Natural killer cell (primary cell): ENCODE data around the gene UBE2F. TPM values are rescaled to one million over a fixed set of nuclear protein-coding genes. Genes with fewer than 3 reads are reported as not detected.

Source experiments
- ATAC-seq, 3 donors: fragments of 150-1000 bp in 2 of 3; fragments of 200-7000 bp in 1 of 3; cut with Tn5 transposase; 1 replicate in 1 of 3; 2 replicates in 2 of 3; pipeline ENCODE4 v1.10.0; 2021; ENCODE audit warnings: mild to moderate bottlenecking in 2 of 3, moderate library complexity in 2 of 3
- DNase-seq, 2 donors: peaks; one replicate each; pipeline versions ENCODE4 v3.0.0 to v3.0.0-alpha.2; 2013 to 2021; ENCODE audit warnings: mixed read lengths in 1 of 2
- H3K27ac ChIP-seq: one replicate; pipeline ENCODE4 v1.5.1; 2013; ENCODE audit warnings: mild to moderate bottlenecking, low read length
- H3K27me3 ChIP-seq: one replicate; pipeline ENCODE4 v1.6.1; 2013; ENCODE audit warnings: low read length; ENCODE audit not compliant: control insufficient read depth, insufficient read depth
- H3K36me3 ChIP-seq: one replicate; pipeline ENCODE4 v1.6.1; 2013; ENCODE audit warnings: low read length; ENCODE audit not compliant: control insufficient read depth, insufficient read depth
- H3K4me1 ChIP-seq: one replicate; pipeline ENCODE4 v1.6.1; 2013; ENCODE audit warnings: low read length; ENCODE audit not compliant: control insufficient read depth, insufficient read depth
- H3K4me3 ChIP-seq: one replicate; pipeline ENCODE4 v1.5.1; 2013; ENCODE audit warnings: low read length
- H3K9me3 ChIP-seq: one replicate; pipeline ENCODE4 v1.6.1; 2013; ENCODE audit warnings: low read length; ENCODE audit not compliant: control insufficient read depth, insufficient read depth
- H3K27ac Mint-ChIP-seq, 2 donors: one replicate each; pipeline ENCODE4 v1.8.0; 2022; ENCODE audit warnings: mild to moderate bottlenecking in 2 of 2, mixed read lengths in 2 of 2, moderate library complexity in 1 of 2
- H3K27me3 Mint-ChIP-seq, 2 donors: one replicate each; pipeline ENCODE4 v1.8.0; 2022; ENCODE audit warnings: low read depth in 2 of 2, mixed read lengths in 2 of 2
- H3K36me3 Mint-ChIP-seq: one replicate; pipeline ENCODE4 v1.8.0; 2022; ENCODE audit warnings: mixed read lengths
- H3K4me1 Mint-ChIP-seq, 2 donors: one replicate each; pipeline ENCODE4 v1.8.0; 2022; ENCODE audit warnings: mixed read lengths in 2 of 2
- H3K4me3 Mint-ChIP-seq: one replicate; pipeline ENCODE4 v1.8.0; 2022; ENCODE audit warnings: mild to moderate bottlenecking, moderate library complexity, mixed read lengths
- H3K9me3 Mint-ChIP-seq, 2 donors: one replicate each; pipeline ENCODE4 v1.8.0; 2022; ENCODE audit warnings: mixed read lengths in 2 of 2
- WGBS: methylation state at CpG from one replicate; pipeline ENCODE4 v1.1.7; 2013; ENCODE audit warnings: missing lambda C conversion rate; ENCODE audit not compliant: insufficient coverage; 5-methylcytosine and 5-hydroxymethylcytosine counted together
- intact Hi-C: fragments of 100-400 bp; cut with micrococcal nuclease; formaldehyde crosslinking; loops from one replicate; pipeline ENCODE4 v1.14.2; 2022
- total RNA-seq, 4 donors: library from RNA; stranded (reverse); fragments of 120-200 nt in 1 of 4; gene quantifications; one replicate each; pipeline versions ENCODE4 v1.2.3 to v1.2.4, GENCODE V29; 2013 to 2022
- TF ChIP-seq, protein P1 (sequence below): fragments of 200-600 bp; IDR thresholded peaks from one replicate; pipeline ENCODE4 v1.8.0; 2022; ENCODE audit warnings: antibody characterized with exemption

UBE2F gene
- total RNA-seq, 3 donors from 2014 or later (not counting 1 experiment from before 2014, with no cell fraction given): 82.4 to 135 (median 96.1) TPM

- peaks cover 30 to 32% of the 10 kb centered on the region in 2 donors for H3K4me1 Mint-ChIP-seq
- H3K27ac Mint-ChIP-seq: peak overlapping the region in 1 of 2 donors; percentile 84
- peak overlapping the region; percentile 89 for H3K4me3 Mint-ChIP-seq
- no peaks in the 10 kb centered on the region for H3K27me3 ChIP-seq
- ATAC-seq (no peak), DNase-seq (no peak)
- WGBS: 98% methylated on average over 3 of the region's 3 CpGs
- H3K9me3 ChIP-seq: no peaks in the 10 kb centered on the region
- TF ChIP-seq, protein P1, sequence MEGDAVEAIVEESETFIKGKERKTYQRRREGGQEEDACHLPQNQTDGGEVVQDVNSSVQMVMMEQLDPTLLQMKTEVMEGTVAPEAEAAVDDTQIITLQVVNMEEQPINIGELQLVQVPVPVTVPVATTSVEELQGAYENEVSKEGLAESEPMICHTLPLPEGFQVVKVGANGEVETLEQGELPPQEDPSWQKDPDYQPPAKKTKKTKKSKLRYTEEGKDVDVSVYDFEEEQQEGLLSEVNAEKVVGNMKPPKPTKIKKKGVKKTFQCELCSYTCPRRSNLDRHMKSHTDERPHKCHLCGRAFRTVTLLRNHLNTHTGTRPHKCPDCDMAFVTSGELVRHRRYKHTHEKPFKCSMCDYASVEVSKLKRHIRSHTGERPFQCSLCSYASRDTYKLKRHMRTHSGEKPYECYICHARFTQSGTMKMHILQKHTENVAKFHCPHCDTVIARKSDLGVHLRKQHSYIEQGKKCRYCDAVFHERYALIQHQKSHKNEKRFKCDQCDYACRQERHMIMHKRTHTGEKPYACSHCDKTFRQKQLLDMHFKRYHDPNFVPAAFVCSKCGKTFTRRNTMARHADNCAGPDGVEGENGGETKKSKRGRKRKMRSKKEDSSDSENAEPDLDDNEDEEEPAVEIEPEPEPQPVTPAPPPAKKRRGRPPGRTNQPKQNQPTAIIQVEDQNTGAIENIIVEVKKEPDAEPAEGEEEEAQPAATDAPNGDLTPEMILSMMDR: no peak
- peaks cover 16% of the 10 kb centered on the region for H3K4me1 ChIP-seq
- H3K36me3 ChIP-seq: peaks cover 1% of the 10 kb centered on the region
- H3K27me3 Mint-ChIP-seq: peaks cover 0 to 11% of the 10 kb centered on the region in 2 donors
- H3K36me3 Mint-ChIP-seq: no peaks in the 10 kb centered on the region
- intact Hi-C loops: no loop called here
- H3K4me3 ChIP-seq: no peak overlapping the region
- peaks cover 0 to 2% of the 10 kb centered on the region in 2 donors for H3K9me3 Mint-ChIP-seq
- no peak overlapping the region for H3K27ac ChIP-seq
Measured at GRCh38 chr2:238059505-238059904, 92.7 kb downstream of the UBE2F start.

GRCh38 chr2:238060096-238060541 is 93.3 kb downstream of the UBE2F start:
- Mint-ChIP-seq H3K4me3 (peak overlapping the region; percentile 89), H3K4me1 (peaks cover 30 to 32% of the 10 kb centered on the region in 2 donors), H3K27me3 (peaks cover 0 to 11% of the 10 kb centered on the region in 2 donors), H3K27ac (peak overlapping the region; percentile 84 to 93), H3K9me3 (peaks cover 0 to 2% of the 10 kb centered on the region in 2 donors), H3K36me3 (no peaks in the 10 kb centered on the region)
- no peaks in the 10 kb centered on the region for H3K9me3 ChIP-seq
- no peaks in the 10 kb centered on the region for H3K27me3 ChIP-seq
- H3K4me3 ChIP-seq: peak overlapping the region; percentile 53
- ATAC-seq (no peak), DNase-seq (no peak)
- H3K27ac ChIP-seq: peak overlapping the region; percentile 66
- H3K4me1 ChIP-seq: peaks cover 16% of the 10 kb centered on the region
- intact Hi-C loops: loop anchor here (2.0 to 10.0 kb wide), 3 partner anchors 93 to 155 kb away; partner anchors contain the start of genes ILKAP and UBE2F
- WGBS: 2% methylated on average over 18 of the region's 18 CpGs
- peaks cover 4% of the 10 kb centered on the region for H3K36me3 ChIP-seq
- TF ChIP-seq, protein P1: no peak

DNA sequence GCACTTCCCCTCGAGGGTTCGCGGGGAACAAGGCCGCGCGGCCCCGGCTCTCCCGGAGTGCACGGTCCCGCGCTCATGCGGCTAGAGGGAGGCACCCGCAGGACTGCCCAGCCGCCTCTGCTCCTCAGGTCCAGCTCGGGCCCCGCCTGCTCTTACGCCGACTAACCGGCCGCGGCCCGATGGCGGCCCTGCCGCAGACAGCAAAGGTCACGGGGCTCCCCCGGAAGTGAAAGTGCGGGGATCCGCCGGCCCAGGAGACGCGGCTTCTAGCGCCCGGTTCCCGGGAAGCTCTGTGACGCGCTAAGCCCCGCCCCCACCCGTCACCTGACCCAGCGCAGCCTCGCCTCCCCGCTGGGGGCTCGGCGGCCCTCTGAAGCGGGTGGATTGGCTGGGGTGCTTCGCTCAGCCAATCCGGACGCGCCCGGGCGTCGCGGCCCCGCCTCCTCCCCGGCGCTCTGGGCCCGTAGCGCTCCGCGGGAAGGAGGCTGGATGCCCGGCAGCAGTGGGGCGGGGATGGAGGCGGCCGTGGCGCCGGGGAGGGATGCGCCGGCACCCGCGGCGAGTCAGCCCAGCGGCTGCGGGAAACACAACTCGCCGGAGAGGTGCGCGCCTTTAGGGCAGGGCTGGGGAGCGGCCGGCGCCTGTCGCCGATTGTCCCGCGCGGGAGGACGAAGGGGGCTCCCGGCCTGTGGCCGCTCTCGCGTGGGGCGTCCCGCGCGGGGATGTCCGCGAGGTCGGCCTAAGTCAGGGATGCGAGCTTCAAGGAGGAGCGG is 93.9 kb downstream of the UBE2F start, which contains the start of gene SCLY:
SCLY (plus strand) TSS at position 460 of the 773 bp plus-strand sequence; CDS start at position 514, 54 bp downstream.
- H3K36me3 ChIP-seq: peaks cover 6% of the 10 kb centered on the region
- no peaks in the 10 kb centered on the region for H3K27me3 ChIP-seq
- Mint-ChIP-seq H3K4me3 (peak within 1 kb of the TSS; percentile 89), H3K4me1 (peaks cover 30 to 32% of the 10 kb centered on the region in 2 donors), H3K36me3 (no peaks in the 10 kb centered on the region), H3K9me3 (peaks cover 0 to 2% of the 10 kb centered on the region in 2 donors), H3K27ac (peak within 1 kb of the TSS; percentile 84 to 93), H3K27me3 (peaks cover 0 to 10% of the 10 kb centered on the region in 2 donors)
- DNase-seq (peak; percentile 90 to 99), ATAC-seq (peak; percentile 95 to 99 (median 96))
- H3K9me3 ChIP-seq: no peaks in the 10 kb centered on the region
- peaks cover 16% of the 10 kb centered on the region for H3K4me1 ChIP-seq
- H3K27ac ChIP-seq: peak within 1 kb of the TSS; percentile 66
- intact Hi-C loops: loop anchor here (2.0 to 10.0 kb wide), 3 partner anchors 94 to 156 kb away; partner anchors contain the start of genes ILKAP and UBE2F
- peak within 1 kb of the TSS; percentile 86 for H3K4me3 ChIP-seq
- TF ChIP-seq, protein P1: no peak
- under 1% methylated on average over 98 of the region's 98 CpGs for WGBS
